ENCODE data around the gene MICA.
"Not testable (repeated sequence)": the region's sequence is repeated elsewhere in the genome, so short reads cannot be mapped to it uniquely, and the experiment has no call there.

MICA gene

GRCh38 chr6:31385041-31385440, 18.4 kb upstream of the MICA start:
- DNase-seq: no peak

DNA sequence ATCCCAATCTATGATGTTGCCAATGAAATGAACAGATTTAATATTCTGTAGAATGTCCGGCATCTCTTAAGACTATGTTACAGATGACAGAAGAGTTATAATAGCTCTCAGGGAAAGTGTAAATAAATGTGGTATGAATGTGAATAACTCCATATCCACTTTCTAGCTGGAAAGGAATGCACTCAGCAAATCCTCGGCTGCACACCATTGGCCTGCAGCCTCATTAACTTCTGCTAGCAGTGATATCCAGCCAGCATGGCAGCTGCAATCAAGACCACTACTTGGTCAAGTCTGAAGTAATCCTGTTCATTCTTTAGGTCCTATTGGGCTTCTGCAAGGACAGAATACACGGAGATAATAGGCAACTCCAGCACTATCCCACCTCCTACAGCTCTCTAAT, 17.3 kb upstream of the MICA start:
- no peak for DNase-seq

DNA sequence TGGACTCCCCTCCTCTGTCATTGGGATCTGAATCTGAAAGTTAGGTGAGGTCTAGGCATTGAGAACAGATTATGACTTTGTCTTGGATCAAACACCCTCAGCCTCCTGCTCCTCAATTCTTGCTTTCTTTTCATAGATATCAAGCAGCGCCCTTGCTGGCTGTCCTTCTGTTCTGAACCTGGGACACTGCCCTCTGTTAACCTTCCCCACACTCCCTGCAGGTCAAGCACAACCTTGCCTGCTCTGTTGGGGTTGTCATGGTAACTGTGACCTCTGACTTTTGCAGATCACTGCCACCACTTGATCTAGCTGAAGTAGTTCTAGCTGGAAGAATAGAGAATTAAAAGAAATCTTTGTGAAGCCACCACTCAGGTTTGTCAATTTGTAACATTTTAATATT, 16.4 kb upstream of the MICA start:
- DNase-seq: no peak

DNA sequence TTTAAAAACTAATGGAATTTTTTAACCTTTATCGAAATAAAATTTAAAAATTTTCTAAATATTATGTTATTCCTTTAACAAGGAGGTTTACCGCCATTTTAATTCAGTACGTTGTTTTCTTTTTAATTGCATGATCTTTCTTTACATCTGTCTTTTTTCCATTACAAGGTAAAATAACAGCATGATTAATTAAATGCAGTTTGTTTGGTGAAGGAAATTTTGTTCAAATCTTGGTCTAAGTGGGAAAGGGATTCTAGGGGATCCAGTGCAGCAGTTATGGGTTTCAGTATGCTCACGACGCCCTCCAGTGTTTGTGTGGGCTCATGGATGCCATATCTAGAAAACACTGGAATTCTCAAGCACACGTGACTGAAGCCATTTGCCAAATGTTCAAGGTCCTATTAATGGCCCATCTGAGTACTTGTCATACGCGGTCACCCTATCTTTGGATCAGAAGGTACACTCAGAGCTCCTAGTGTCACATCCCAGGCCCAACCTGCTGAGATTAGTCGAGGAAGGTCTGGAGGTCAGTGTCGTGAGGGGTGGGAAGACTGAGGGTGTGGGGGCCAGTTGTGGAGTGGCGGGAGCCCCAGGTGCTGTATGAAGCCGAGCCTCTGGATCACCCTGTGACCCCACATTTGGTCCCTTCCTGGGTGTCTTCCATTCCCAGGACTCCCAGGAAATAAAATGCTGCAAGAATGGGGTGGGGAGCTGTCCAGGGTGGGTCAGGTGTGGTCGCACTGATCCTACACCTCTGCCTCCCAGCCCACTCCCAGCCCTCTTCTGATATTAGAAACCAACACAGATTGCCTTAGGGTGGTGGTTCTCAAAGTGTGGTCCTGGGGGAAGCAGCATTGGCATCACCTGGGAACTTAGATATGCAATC, 14.2 kb upstream of the MICA start:
- not testable (repeated sequence) for DNase-seq

GRCh38 chr6:31389802-31390132, 13.6 kb upstream of the MICA start:
- DNase-seq: not testable (repeated sequence)

- DNase-seq: no peak
Measured at GRCh38 chr6:31393932-31394331, 9.5 kb upstream of the MICA start.

- DNase-seq: no peak
Measured at GRCh38 chr6:31394381-31394780, 9.0 kb upstream of the MICA start.

DNA sequence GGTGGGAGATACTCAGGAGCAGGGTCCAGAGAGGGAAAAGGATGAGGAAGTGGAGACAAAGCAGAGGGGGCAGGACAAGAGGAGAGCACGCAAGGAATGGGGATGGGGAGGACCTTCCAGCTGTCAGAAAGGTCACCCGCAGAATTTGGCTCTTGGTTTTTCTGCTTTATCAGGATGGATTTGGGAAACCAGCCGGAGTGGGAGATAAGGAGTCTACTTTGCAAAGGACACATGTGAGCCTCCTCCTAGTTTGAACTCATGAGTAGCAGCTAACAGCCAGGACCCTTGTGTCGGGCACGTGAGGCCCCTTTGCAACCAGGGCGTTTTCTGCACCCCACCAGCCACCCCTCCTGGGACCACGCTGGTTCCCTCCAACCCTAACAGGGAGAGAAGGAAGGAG, 7.6 kb upstream of the MICA start:
- no peak for DNase-seq

GRCh38 chr6:31396422-31397152, 6.8 kb upstream of the MICA start:
- peak; percentile 93 for DNase-seq

- not testable (repeated sequence) for DNase-seq
Measured at GRCh38 chr6:31397153-31397499, 6.3 kb upstream of the MICA start.

DNA sequence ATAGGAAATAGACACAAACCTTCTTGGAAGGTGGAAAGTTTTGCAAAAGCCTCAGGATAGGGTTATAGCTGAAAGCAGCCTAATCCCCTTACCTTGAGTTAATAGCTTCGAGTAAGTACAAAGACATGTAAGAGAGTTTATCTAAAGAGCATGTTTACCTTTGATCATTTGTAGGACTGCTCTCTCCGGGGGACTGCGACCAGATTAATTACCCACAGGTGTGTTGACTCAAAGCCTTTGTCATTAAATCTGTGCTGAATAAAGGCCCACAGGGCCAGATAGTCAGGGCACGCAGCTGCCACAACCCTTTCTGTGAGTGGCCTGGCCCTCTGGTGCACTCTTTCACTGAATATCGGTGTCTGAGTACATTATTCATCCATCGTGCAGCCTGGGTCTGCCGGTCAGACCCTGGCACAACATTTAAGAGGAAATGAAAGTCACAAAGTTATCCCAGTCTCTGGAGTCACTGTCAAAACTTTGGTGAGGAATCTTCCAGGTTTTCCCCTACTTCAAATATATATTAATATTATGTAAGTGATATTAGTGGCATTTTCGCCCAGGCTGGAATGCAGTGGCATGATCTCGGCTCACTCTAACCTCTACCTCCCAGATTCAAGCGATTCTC, 5.4 kb upstream of the MICA start:
- no peak for DNase-seq

DNA sequence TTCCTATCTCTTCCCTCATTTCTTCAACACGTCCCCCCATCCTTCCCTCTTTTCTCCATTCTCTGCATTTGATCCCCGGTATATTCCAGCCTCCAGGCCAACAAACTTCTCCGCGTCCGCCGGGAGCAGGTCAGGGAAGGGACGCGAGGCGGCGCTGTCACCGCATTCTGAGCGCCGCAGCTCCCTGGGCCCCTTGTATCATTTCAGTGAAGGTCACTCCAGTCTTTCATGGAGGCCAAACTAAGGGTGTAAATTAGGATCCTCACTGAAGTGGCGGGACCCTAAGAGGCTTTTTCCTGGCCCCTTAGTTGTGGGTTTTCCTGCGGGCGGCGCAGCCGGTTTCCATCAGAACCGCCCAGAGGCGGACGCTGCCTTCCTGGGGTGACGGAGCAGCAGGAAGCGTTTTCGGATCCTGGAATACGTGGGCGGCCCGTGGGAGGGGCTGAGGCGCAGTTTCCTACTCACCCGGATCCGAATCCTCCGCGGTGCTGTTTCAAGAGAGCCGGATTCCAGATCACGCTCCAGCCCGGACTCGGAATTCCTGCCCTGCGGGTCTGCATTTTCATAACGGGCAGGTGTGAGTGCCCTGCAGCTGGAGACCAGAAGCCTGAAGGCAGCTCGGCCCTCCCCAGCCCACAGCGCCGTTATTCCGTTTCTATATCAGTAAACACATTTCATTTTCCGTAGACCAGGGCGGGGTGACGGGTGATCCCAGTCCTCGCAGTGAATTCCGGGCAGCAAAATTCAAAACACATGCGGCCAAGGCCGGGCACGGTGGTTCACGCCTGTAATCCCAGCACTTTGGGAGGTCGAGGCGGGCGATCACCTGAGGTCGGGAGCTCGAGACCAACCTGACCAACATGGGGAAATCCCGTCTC, 3.6 kb upstream of the MICA start:
- DNase-seq: peak; percentile 51 to 55

GRCh38 chr6:31400467-31401289, 2.7 kb upstream of the MICA start:
- DNase-seq: peak; percentile 55 to 64

DNA sequence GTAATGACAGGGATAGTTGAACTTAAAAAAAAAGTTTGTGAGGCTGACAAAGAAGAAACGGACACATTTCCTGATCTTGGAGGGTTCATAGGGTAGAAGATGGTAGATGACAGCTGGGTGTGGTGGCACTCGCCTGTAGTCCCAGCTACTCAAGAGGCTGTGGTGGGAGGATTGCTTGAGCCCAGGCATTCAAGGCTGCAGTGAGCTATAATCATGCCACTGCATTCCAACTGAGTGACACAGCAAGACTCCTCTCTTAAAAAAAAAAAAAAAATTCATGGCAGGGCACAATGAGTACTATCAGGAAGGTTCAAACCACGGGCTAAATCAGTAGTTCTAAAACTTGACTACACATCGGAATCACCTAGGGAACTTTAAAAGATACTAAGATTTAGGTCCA, 2.0 kb upstream of the MICA start:
- DNase-seq: no peak

GRCh38 chr6:31402324-31403282, 792 bp upstream of the MICA start:
- peak; percentile 17 to 18 for DNase-seq

DNA sequence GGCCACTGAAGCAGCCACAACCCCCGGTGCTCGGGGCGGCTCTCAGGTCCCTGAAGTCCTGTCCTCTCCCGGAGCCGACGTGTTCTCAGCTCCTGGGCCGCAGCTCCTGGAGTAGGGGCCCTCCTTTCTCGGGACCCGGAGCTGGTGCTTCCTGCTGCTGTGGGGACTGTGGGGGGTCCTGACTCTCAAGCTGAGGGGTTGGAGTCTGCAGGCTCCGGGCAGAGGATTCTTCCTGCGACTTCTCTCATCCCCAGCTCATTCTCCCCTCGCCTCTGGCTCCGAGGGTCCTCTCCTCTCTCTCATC, 618 bp downstream of the MICA start:
- not testable (repeated sequence) for DNase-seq

DNA sequence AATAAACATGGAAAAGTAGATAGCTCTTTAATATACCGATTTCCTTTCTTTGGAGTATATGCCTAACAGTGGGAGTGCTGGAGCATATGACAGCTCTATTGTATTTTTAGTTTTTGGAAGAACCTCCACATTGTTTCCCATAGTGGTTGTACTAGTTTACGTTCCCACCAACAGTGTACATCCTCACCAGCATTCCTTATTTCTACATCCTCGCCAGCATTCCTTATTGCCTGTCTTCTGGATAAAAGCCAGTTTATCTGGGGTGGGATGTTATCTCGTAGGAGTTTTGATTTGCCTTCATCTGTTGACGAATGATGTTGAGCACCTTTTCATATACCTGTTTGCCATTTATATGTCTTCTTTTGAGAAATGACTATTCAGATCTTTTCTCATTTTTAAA, 2.6 kb downstream of the MICA start:
- DNase-seq: no peak

- DNase-seq: no peak
Measured at GRCh38 chr6:31407699-31408098, 4.3 kb downstream of the MICA start.

DNA sequence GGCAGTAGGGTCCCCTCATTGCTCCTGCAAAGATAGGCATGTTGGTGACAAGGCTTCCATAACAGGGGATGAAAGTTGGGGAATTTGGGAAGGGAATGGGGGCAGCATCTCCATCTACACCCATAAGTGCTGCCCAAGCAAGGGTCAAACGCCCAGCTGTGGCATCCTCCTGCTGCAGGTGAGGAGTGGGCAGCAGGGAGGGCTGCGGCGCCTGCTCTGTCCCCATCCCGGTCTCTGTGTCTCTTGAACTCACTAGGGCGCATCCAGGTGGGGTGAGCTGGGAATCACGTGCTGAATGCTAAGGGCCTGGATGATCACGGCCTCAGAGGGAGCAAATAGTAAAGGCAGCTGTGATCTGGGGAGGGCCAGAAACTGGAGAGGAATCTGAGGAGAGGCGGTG, 9.1 kb downstream of the MICA start:
- DNase-seq: no peak

- not testable (repeated sequence) for DNase-seq
Measured at GRCh38 chr6:31414148-31414770, 10.9 kb downstream of the MICA start.

Measured in stimulated activated CD4-positive, alpha-beta T cell treated with anti-CD3 and anti-CD28 coated beads, Interleukin-2, amount 100 ng/mL, for 48 hours (primary cell).